Measurements from ENCODE around the gene METTL15. TPM values are rescaled to one million over a fixed set of nuclear protein-coding genes. Genes with fewer than 3 reads are reported as not detected.

The METTL15 gene
- total and polyA plus RNA-seq, 4 donors, result 3.4 to 36.3 (median 9.0) TPM

DNA sequence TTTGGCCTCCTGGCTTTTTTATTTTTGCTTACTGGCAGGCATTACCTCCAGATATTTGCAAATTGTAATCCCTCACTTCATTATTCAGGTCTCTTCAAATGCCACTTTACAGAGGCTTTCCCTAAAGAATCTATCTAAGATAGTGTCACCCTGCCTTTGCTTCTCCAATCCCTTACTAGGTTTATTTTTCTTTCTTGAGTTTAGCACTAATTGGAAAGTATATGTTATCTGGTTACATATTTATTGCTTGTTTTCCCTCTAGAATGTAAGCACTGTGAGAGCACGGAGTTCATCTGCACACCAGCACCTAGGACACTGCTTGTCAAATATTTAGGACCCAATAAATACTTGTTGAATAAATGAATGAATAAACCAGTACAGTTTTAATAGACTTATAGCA is 3.8 kb upstream of the METTL15 start:
- no peak for DNase-seq
- WGBS, 2 donors, result 88 to 94% methylated on average over 1 of the region's 1 CpG
- Histone ChIP-seq H3K4me3 (no peak overlapping the region), H3K36me3 (ENCODE audit: control insufficient read depth in 4 of 4, insufficient read depth in 4 of 4, low read length in 4 of 4) (no peaks in the 10 kb centered on the region), H3K9me3 (ENCODE audit: control insufficient read depth in 4 of 4, insufficient read depth in 3 of 4, low read length in 3 of 4) (no peaks in the 10 kb centered on the region), H3K27me3 (ENCODE audit: control insufficient read depth in 3 of 3, insufficient read depth in 3 of 3, low read length in 2 of 3) (no peaks in the 10 kb centered on the region), H3K27ac (ENCODE audit: low read depth in 1 of 2, low read length in 1 of 2) (no peak overlapping the region), H3K4me1 (ENCODE audit: control insufficient read depth in 5 of 5, insufficient read depth in 5 of 5, low read length in 5 of 5) (peaks cover 0 to 22% (median 3%) of the 10 kb centered on the region in 5 donors), H3K9ac (ENCODE audit: insufficient read depth in 1 of 2, low read length in 2 of 2) (no peak overlapping the region)
- ATAC-seq (ENCODE audit: insufficient read depth, low FRiP score), result no peak
- TF ChIP-seq CTCF (IDR thresholded peaks at IDR 0.05; ENCODE audit: control extremely low read depth, extremely low read depth), result no peak

DNA sequence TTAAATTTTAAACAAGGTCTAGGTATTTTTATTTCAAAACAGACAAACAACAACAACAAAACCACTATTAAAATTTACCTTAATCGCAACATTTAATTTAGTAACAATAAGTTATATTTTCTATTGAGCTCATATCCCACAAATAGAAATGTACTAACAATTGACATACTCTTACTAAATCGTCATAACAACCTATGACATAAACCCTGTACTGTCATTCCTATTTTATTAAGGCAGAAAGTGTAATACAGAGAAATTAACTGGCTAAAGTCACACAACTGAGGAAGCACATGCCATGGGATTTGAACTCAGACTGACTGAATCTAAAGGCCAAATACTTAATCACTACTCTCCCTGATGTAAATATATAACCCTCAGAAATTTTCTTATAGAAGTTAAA is 3.2 kb upstream of the METTL15 start:
- 88 to 94% methylated on average over 2 of the region's 2 CpGs for WGBS, 2 donors
- ATAC-seq (ENCODE audit: insufficient read depth, low FRiP score), result no peak

DNA sequence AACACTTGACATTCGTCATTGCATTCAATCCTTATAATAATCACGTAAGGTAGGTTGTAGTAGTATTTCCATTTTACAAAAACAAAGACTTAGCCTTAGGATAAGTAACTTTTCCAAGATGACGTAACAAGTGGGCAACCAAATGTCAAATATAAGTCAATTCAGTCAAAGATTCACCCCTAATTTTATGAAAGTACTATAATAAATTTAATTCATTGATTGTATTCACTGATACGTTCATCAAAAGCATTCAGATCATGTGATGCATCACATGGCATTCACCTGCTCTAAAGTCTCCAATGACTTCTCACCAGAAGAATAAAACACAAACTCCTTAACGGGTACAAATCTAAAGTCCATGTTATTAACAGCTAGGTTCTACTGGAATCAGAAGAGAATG is 2.3 kb upstream of the METTL15 start:
- peaks cover 0 to 29% (median 5%) of the 10 kb centered on the region in 5 donors for H3K4me1 ChIP-seq (ENCODE audit: control insufficient read depth in 5 of 5, insufficient read depth in 5 of 5, low read length in 5 of 5)
- H3K4me3 ChIP-seq, result no peak overlapping the region
- H3K9ac ChIP-seq (ENCODE audit: insufficient read depth in 1 of 2, low read length in 2 of 2), result no peak overlapping the region
- WGBS, 2 donors, result 78 to 85% methylated on average over 5 of the region's 5 CpGs
- H3K27ac ChIP-seq (ENCODE audit: low read depth in 1 of 2, low read length in 1 of 2), result no peak overlapping the region
- ATAC-seq (ENCODE audit: insufficient read depth, low FRiP score) (no peak), DNase-seq (no peak)
- no peaks in the 10 kb centered on the region for H3K9me3 ChIP-seq (ENCODE audit: control insufficient read depth in 4 of 4, insufficient read depth in 3 of 4, low read length in 3 of 4)
- no peaks in the 10 kb centered on the region for H3K27me3 ChIP-seq (ENCODE audit: control insufficient read depth in 3 of 3, insufficient read depth in 3 of 3, low read length in 2 of 3)
- no peaks in the 10 kb centered on the region for H3K36me3 ChIP-seq (ENCODE audit: control insufficient read depth in 4 of 4, insufficient read depth in 4 of 4, low read length in 4 of 4)
- TF ChIP-seq CTCF (IDR thresholded peaks at IDR 0.05; ENCODE audit: control extremely low read depth, extremely low read depth), result no peak

More for the DNA sequence above, 3.2 kb upstream of the METTL15 start:
- Histone ChIP-seq H3K4me3 (no peak overlapping the region), H3K9ac (ENCODE audit: insufficient read depth in 1 of 2, low read length in 2 of 2) (no peak overlapping the region), H3K36me3 (ENCODE audit: control insufficient read depth in 4 of 4, insufficient read depth in 4 of 4, low read length in 4 of 4) (no peaks in the 10 kb centered on the region), H3K27ac (ENCODE audit: low read depth in 1 of 2, low read length in 1 of 2) (no peak overlapping the region), H3K9me3 (ENCODE audit: control insufficient read depth in 4 of 4, insufficient read depth in 3 of 4, low read length in 3 of 4) (no peaks in the 10 kb centered on the region), H3K4me1 (ENCODE audit: control insufficient read depth in 5 of 5, insufficient read depth in 5 of 5, low read length in 5 of 5) (peaks cover 0 to 28% (median 3%) of the 10 kb centered on the region in 5 donors), H3K27me3 (ENCODE audit: control insufficient read depth in 3 of 3, insufficient read depth in 3 of 3, low read length in 2 of 3) (no peaks in the 10 kb centered on the region)
- no peak for DNase-seq
- no peak for TF ChIP-seq CTCF (IDR thresholded peaks at IDR 0.05; ENCODE audit: control extremely low read depth, extremely low read depth)
